Measurements from ENCODE around the gene ZC3H10.
A peak's percentile ranks its signal among the peaks of the same experiment; 100 is the strongest.
"Not testable (repeated sequence)": the region's sequence is repeated elsewhere in the genome, so short reads cannot be mapped to it uniquely, and the experiment has no call there.

ZC3H10 gene

GRCh38 chr12:56156464-56157200, 38.6 kb downstream of the ZC3H10 start:
- DNase-seq, result not testable (repeated sequence)

GRCh38 chr12:56157201-56158028, 39.3 kb downstream of the ZC3H10 start:
- DNase-seq, result peak; percentile 13 to 30 (median 26)

GRCh38 chr12:56158029-56158925, 40.2 kb downstream of the ZC3H10 start, which contains the start of gene MYL6:
TSS of gene MYL6 (plus strand) at chr12:56158359. CDS start at chr12:56158402, 43 bp downstream.
- DNase-seq, result peak; percentile 66 to 83 (median 75)

- peak in 1 of 4 experiments; percentile 5 for DNase-seq
Measured at GRCh38 chr12:56158926-56159461, 40.9 kb downstream of the ZC3H10 start.

- DNase-seq, result no peak
Measured at GRCh38 chr12:56159482-56160192, 41.6 kb downstream of the ZC3H10 start.

GRCh38 chr12:56160193-56160763, 42.2 kb downstream of the ZC3H10 start:
- peak; percentile 10 to 36 (median 25) for DNase-seq

GRCh38 chr12:56160894-56161689, 43.0 kb downstream of the ZC3H10 start:
- no peak for DNase-seq

- no peak for DNase-seq
Measured at GRCh38 chr12:56161690-56162351, 43.8 kb downstream of the ZC3H10 start.

GRCh38 chr12:56162468-56163290, 44.6 kb downstream of the ZC3H10 start:
- no peak for DNase-seq

GRCh38 chr12:56163533-56164344, 45.7 kb downstream of the ZC3H10 start:
- no peak for DNase-seq

- no peak for DNase-seq
Measured at GRCh38 chr12:56164345-56164729, 46.3 kb downstream of the ZC3H10 start.

GRCh38 chr12:56165369-56165768, 47.3 kb downstream of the ZC3H10 start:
- no peak for DNase-seq

GRCh38 chr12:56169229-56169759, 51.2 kb downstream of the ZC3H10 start:
- DNase-seq, result no peak

GRCh38 chr12:56172839-56173238, 54.8 kb downstream of the ZC3H10 start:
- DNase-seq, result no peak

Data from activated CD4-positive, CD25-positive, alpha-beta regulatory T cell (primary cell).